Gastroesophageal sphincter (tissue), 4 donors: Measurements from ENCODE around the gene FBLN1. TPM values are rescaled to one million over a fixed set of nuclear protein-coding genes. Genes with fewer than 3 reads are reported as not detected.

ENCODE experiments used
- ATAC-seq: fragments of 150-250 bp; one replicate; pipeline ENCODE4 v1.9.1; 2016; ENCODE audit warnings: mild to moderate bottlenecking, moderate library complexity
- H3K27ac ChIP-seq, 4 donors: fragments of 200-600 bp; sonication (generic) in 3 of 4; 1 replicate in 3 of 4; 2 replicates in 1 of 4; pipeline ENCODE4 v1.5.1; 2016 to 2019
- H3K27me3 ChIP-seq: fragments of 200-600 bp; sonication (generic); one replicate; pipeline ENCODE4 v1.5.1; 2019
- H3K36me3 ChIP-seq, 2 donors: fragments of 200-600 bp; sonication (generic); one replicate each; pipeline ENCODE4 v1.5.1; 2019; ENCODE audit warnings: control low read depth in 1 of 2
- H3K4me1 ChIP-seq, 3 donors: fragments of 200-600 bp; sonication (generic); 1 replicate in 2 of 3; 2 replicates in 1 of 3; pipeline ENCODE4 v1.5.1; 2016 to 2019; ENCODE audit warnings: control low read depth in 2 of 3
- H3K4me3 ChIP-seq, 2 donors: fragments of 200-600 bp; sonication (generic); one replicate each; pipeline ENCODE4 v1.5.1; 2019; ENCODE audit warnings: mild to moderate bottlenecking in 1 of 2, moderate library complexity in 1 of 2
- H3K9me3 ChIP-seq, 3 donors: fragments of 200-600 bp; sonication (generic); one replicate each; pipeline ENCODE4 v1.5.1; 2017 to 2019; ENCODE audit warnings: control low read depth in 2 of 3
- EP300 ChIP-seq: sonication (generic); formaldehyde crosslinking; IDR thresholded peaks from one replicate; pipeline ENCODE4 v1.6.1; 2017; ENCODE audit warnings: antibody characterized with exemption, mild to moderate bottlenecking
- POLR2A ChIP-seq, 2 donors: fragments of 450-650 bp; IDR thresholded peaks; one replicate each; pipeline ENCODE4 v1.6.1; 2017; ENCODE audit warnings: antibody characterized with exemption in 2 of 2, mild to moderate bottlenecking in 2 of 2, moderate library complexity in 1 of 2
- POLR2AphosphoS5 ChIP-seq: sonication (generic); formaldehyde crosslinking; IDR thresholded peaks from one replicate; pipeline ENCODE4 v1.6.1; 2017; ENCODE audit warnings: antibody characterized with exemption
- WGBS, 2 donors: methylation state at CpG; one replicate each; pipeline ENCODE4 v1.1.5; 2018; ENCODE audit warnings: low coverage in 1 of 2; 5-methylcytosine and 5-hydroxymethylcytosine counted together
- small RNA-seq, 4 donors: library from RNA; depleted of rRNA; stranded (forward); fragments of <200 nt; gene quantifications; one replicate each; pipeline ENCODE3, GENCODE V24; 2016
- total RNA-seq, 4 donors: library from RNA; depleted of rRNA; stranded (reverse); fragments of >200 nt; gene quantifications; one replicate each; pipeline ENCODE4 v1.1.0, GENCODE V29; 2016
- TF ChIP-seq, protein P1 (sequence below), 4 experiments: fragments of 200-600 bp in 2 of 4; fragments of 450-650 bp in 2 of 4; sonication (generic) in 1 of 4; IDR thresholded peaks; one replicate each; pipeline ENCODE4 v1.5.1; 2017 to 2019; ENCODE audit warnings: antibody characterized with exemption in 4 of 4, mild to moderate bottlenecking in 2 of 4, moderate library complexity in 2 of 4

Gene FBLN1
- total RNA-seq, 4 donors from 2014 or later: 241 to 597 (median 382) TPM

DNA sequence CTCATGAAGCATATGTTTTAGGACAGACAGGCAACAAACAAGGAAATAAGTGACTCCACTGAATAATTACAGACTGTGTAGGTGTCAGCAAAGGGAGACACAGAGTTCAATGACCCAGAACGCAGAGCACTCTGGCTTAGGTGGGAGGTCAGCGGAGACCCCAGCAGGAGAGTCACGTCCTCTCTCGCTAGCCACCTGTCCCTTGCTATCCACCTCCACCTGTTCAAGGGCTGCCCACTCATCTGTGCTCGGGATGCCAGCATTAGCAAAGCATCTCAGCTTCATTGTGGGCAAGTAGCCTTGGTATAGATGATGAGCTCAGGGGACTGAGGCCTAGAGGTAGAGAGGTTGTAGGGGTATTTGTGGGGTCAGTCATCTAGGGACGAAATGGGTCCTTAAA lies 147.1 kb downstream of the FBLN1 start:
- Histone ChIP-seq H3K9me3 (no peaks in the 10 kb centered on the region), H3K27ac (no peak overlapping the region), H3K27me3 (peaks cover 42% of the 10 kb centered on the region), H3K4me3 (no peak overlapping the region), H3K36me3 (no peaks in the 10 kb centered on the region), H3K4me1 (peaks cover 0 to 11% (median 4%) of the 10 kb centered on the region in 3 donors)
- ATAC-seq: no peak
- WGBS, 2 donors: 90% methylated on average over 6 of the region's 6 CpGs; no CpG with 5 or more reads in 1 of the 2 donors
- TF ChIP-seq EP300 (no peak), POLR2AphosphoS5 (no peak), POLR2A (IDR thresholded peaks at IDR 0.05) (no peak)
- TF ChIP-seq, protein P1, sequence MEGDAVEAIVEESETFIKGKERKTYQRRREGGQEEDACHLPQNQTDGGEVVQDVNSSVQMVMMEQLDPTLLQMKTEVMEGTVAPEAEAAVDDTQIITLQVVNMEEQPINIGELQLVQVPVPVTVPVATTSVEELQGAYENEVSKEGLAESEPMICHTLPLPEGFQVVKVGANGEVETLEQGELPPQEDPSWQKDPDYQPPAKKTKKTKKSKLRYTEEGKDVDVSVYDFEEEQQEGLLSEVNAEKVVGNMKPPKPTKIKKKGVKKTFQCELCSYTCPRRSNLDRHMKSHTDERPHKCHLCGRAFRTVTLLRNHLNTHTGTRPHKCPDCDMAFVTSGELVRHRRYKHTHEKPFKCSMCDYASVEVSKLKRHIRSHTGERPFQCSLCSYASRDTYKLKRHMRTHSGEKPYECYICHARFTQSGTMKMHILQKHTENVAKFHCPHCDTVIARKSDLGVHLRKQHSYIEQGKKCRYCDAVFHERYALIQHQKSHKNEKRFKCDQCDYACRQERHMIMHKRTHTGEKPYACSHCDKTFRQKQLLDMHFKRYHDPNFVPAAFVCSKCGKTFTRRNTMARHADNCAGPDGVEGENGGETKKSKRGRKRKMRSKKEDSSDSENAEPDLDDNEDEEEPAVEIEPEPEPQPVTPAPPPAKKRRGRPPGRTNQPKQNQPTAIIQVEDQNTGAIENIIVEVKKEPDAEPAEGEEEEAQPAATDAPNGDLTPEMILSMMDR (IDR thresholded peaks at IDR 0.05): no peak

DNA sequence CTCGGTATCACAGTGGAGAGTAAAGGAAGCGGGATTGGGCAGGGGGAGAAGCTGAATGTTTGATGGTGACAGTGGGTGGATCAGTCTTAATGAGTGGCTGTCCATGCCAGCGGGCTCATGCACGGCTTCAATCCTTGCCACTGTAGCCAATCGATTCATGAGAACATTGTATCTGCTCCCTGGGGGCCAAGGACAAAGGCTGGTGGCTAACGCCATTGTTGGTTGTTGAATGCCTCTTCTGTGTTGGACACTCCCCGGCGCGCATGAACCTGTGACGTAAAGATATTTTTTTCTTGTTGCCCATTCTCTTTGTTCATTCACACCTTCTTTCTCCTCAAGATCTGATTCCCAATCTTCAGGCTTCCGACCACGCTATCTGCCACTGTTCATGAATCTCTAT lies 148.0 kb downstream of the FBLN1 start:
- no peak overlapping the region for H3K4me3 ChIP-seq
- no peak for ATAC-seq
- H3K9me3 ChIP-seq: no peaks in the 10 kb centered on the region
- WGBS, 2 donors: 92 to 94% methylated on average over 12 of the region's 12 CpGs
- H3K4me1 ChIP-seq: peaks cover 0 to 4% (median 0%) of the 10 kb centered on the region in 3 donors
- H3K27me3 ChIP-seq: peaks cover 33% of the 10 kb centered on the region
- no peak for TF ChIP-seq POLR2A (IDR thresholded peaks at IDR 0.05)
- TF ChIP-seq EP300: no peak
- TF ChIP-seq, protein P1 (IDR thresholded peaks at IDR 0.05): no peak
- no peak for TF ChIP-seq POLR2AphosphoS5
- H3K36me3 ChIP-seq: no peaks in the 10 kb centered on the region
- no peak overlapping the region for H3K27ac ChIP-seq

Small RNA genes lying within 50 kb of the gene (small RNA-seq; reads per million reads assigned to genes)
- gene RNU6-1161P: 0 reads per million in 4 donors

Other genes starting within 250 kb of the FBLN1 start
- gene UPK3A, start 217.9 kb upstream of the FBLN1 start, total RNA-seq: not detected
- 10 to 100 TPM; 17.4 to 82.9 (median 29.6) TPM for gene FAM118A, start 192.9 kb upstream of the FBLN1 start, total RNA-seq
- not detected for gene SMC1B, start 89.3 kb upstream of the FBLN1 start, total RNA-seq
- gene RIBC2, start 89.2 kb upstream of the FBLN1 start, total RNA-seq: 1 to 10 TPM in 1 of 4 donors, under 1 TPM in 1, not detected in 2; 0.94 to 1.1 TPM
- 100 to 1,000 TPM in 2 of 4 donors, 10 to 100 TPM in 2; 78.5 to 152 (median 113) TPM for gene ATXN10, start 169.0 kb downstream of the FBLN1 start, total RNA-seq